OCI-LY3 (cell line): ENCODE data around the gene KANSL3.

Source experiments
- EZH2phosphoT487 ChIP-seq: fragments of 200-600 bp; shearing (Covaris generic); IDR thresholded peaks from 2 replicates; pipeline ENCODE4 v1.6.1; 2018; ENCODE audit warnings: antibody characterized with exemption, mixed run types, low read depth
- TF ChIP-seq, protein P1 (sequence below): fragments of 200-600, 300-600 bp; sonication (generic); IDR thresholded peaks from 2 replicates; pipeline ENCODE4 v1.5.1; 2014; ENCODE audit warnings: antibody characterized with exemption, low read length, low read depth

DNA sequence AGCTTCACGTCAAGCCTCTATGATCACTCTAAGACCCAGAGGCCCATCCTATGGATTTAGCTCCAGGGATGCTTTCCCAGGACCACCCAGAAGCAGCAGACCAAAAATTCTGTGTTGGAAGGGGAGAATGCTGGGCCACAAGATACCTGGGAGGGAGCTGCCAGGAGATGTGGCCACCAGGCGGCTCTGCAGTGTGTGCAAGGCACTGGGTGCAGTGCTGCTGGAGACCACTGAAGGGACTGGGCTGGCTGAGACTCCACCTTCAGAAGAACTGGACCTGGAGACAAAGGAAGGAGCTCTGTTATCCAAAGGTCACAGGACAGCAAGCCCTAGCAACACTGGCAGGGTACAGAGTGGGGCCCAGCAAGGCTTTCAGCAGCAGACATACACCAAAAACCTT lies 34.0 kb downstream of the KANSL3 start:
- TF ChIP-seq, protein P1, sequence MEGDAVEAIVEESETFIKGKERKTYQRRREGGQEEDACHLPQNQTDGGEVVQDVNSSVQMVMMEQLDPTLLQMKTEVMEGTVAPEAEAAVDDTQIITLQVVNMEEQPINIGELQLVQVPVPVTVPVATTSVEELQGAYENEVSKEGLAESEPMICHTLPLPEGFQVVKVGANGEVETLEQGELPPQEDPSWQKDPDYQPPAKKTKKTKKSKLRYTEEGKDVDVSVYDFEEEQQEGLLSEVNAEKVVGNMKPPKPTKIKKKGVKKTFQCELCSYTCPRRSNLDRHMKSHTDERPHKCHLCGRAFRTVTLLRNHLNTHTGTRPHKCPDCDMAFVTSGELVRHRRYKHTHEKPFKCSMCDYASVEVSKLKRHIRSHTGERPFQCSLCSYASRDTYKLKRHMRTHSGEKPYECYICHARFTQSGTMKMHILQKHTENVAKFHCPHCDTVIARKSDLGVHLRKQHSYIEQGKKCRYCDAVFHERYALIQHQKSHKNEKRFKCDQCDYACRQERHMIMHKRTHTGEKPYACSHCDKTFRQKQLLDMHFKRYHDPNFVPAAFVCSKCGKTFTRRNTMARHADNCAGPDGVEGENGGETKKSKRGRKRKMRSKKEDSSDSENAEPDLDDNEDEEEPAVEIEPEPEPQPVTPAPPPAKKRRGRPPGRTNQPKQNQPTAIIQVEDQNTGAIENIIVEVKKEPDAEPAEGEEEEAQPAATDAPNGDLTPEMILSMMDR: no peak
- no peak for TF ChIP-seq EZH2phosphoT487
